ENCODE data around the gene UNC45A.

Gene UNC45A

DNA sequence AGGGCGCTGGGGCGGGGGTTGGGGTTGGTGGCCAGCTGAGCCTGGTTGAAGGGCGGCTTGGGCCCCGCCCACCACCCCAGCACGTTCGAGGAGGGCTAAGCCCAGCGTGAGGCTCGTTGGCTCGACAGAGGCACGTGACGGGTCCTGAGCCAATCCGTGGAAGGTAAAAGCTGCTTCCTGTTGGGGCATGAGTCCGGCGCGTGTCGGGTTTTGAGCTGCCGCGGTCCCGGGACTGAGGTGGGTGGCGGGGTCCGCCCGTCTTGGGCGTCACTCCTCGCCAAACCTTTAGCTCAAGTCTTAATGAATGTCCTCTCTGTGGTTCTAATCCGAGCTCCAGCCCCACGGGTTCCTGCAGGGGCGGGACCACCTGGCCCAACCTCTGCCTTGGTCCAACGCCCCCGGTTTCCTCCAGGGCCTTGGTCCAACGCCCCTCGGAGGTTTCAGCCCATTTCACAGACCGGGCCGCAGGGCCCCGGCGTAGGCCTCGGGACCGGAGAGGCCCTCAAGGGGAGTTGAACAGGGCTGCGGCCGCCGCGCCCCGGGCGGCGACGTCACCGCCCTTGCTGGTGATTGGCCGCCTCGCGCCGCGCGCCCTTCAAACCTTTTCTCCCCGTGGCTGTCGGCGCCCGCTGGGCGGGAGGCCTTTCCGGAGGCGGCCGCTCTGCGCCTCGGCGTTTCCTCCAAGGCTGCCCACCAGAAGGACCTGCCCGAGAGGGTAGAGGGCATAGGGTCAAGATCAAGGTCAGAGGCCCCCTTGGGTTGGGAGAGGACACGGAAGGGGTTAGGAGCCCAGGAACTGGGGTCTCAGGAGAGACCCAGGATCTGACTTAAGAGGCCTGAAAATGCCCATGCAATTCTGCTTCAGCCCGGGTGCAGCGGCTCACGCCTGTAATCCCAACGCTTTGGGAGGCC is 19.9 kb downstream of the UNC45A start, which contains the start of gene RCCD1 (continued):
- TF ChIP-seq ZNF518A (tag by site-specific recombination; conservative IDR thresholded peaks at IDR 0.05; ENCODE audit: low read depth) (no peak; the same call in 1 of the 2 replicates), ZBTB1 (tag by site-specific recombination; IDR thresholded peaks at IDR 0.05) (no peak), ZSCAN23 (tag by site-specific recombination; IDR thresholded peaks at IDR 0.05) (no peak), INSM2 (tag by site-specific recombination; IDR thresholded peaks at IDR 0.05) (peak; percentile 15; the same call in 1 of the 2 replicates), ZNF138 (tag by site-specific recombination; IDR thresholded peaks at IDR 0.05; ENCODE audit: borderline replicate concordance) (no peak), ZSCAN30 (tag by site-specific recombination; IDR thresholded peaks at IDR 0.05) (peak; percentile 95), ZFP3 (tag by site-specific recombination; IDR thresholded peaks at IDR 0.05; ENCODE audit: low read depth) (peak; percentile 43; the same call in 1 of the 2 replicates), YY2 (tag by site-specific recombination; IDR thresholded peaks at IDR 0.05) (0 out of 2 replicates have a peak, but pooled peaks have one; percentile 12), ZXDB (tag by site-specific recombination; IDR thresholded peaks at IDR 0.05) (peak; percentile 95), SETDB1 (IDR thresholded peaks at IDR 0.05; ENCODE audit: insufficient read length, low read length) (no peak), ZNF426 (tag by site-specific recombination; IDR thresholded peaks at IDR 0.05) (no peak), ZNF549 (tag by site-specific recombination; IDR thresholded peaks at IDR 0.05) (no peak), KLF16 (tag by site-specific recombination; IDR thresholded peaks at IDR 0.05) (peak; percentile 92), ZNF26 (tag by site-specific recombination; IDR thresholded peaks at IDR 0.05) (no peak), ZNF624 (tag by site-specific recombination; IDR thresholded peaks at IDR 0.05) (no peak), ZBTB10 (tag by site-specific recombination; IDR thresholded peaks at IDR 0.05) (peak; percentile 91), ELK4 (IDR thresholded peaks at IDR 0.05; ENCODE audit: borderline replicate concordance, low read depth, low read length) (no peak), ZNF530 (tag by site-specific recombination; IDR thresholded peaks at IDR 0.05; ENCODE audit: low read depth) (no peak), ZBTB21 (tag by site-specific recombination; IDR thresholded peaks at IDR 0.05) (peak; percentile 53), ZNF239 (tag by site-specific recombination; IDR thresholded peaks at IDR 0.05) (no peak), ZNF76 (tag by site-specific recombination; IDR thresholded peaks at IDR 0.05; ENCODE audit: borderline replicate concordance, low read depth) (peak; percentile 64; the same call in 1 of the 2 replicates), SCRT2 (tag by site-specific recombination; IDR thresholded peaks at IDR 0.05) (no peak), SP2 (tag by site-specific recombination; IDR thresholded peaks at IDR 0.05) (peak; percentile 95), ZNF335 (tag by site-specific recombination; conservative IDR thresholded peaks at IDR 0.05) (peak; percentile 89)
- TF ChIP-seq, protein P1, sequence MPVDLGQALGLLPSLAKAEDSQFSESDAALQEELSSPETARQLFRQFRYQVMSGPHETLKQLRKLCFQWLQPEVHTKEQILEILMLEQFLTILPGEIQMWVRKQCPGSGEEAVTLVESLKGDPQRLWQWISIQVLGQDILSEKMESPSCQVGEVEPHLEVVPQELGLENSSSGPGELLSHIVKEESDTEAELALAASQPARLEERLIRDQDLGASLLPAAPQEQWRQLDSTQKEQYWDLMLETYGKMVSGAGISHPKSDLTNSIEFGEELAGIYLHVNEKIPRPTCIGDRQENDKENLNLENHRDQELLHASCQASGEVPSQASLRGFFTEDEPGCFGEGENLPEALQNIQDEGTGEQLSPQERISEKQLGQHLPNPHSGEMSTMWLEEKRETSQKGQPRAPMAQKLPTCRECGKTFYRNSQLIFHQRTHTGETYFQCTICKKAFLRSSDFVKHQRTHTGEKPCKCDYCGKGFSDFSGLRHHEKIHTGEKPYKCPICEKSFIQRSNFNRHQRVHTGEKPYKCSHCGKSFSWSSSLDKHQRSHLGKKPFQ (tag by site-specific recombination; IDR thresholded peaks at IDR 0.05): no peak
